Endothelial cell of umbilical vein (primary cell): ENCODE measurements around the gene PTGES3. TPM values are rescaled to one million over a fixed set of nuclear protein-coding genes. Genes with fewer than 3 reads are reported as not detected.
A peak's percentile ranks its signal among the peaks of the same experiment; 100 is the strongest.

Experiments
- BruUV-seq: library from RNA; stranded (reverse); fragments of 400-500 nt; replicated peaks from 2 replicates; lab custom pipeline; 2021; lab: Mats Ljungman, UMichigan
- CTCF ChIA-PET: fragments of 300-600, 350-600 bp; sonication (Branson Sonifier 250); formaldehyde crosslinking; loops from one replicate; lab custom pipeline; 2021; ENCODE audit warnings: antibody characterized with exemption, inconsistent platforms; lab: Charles Lee
- POLR2A ChIA-PET: fragments of 300-600, 350-600 bp; sonication (Branson Sonifier 250); formaldehyde crosslinking; loops from one replicate; lab custom pipeline; 2021; ENCODE audit warnings: antibody characterized with exemption, inconsistent platforms; lab: Charles Lee
- DNase-seq: peaks from one replicate; pipeline ENCODE4 v3.0.0-alpha.2; 2011; ENCODE audit warnings: low read depth, low spot score
- FAIRE-seq: peaks from 2 replicates; lab custom pipeline; 2011; peaks lifted over from hg19 to GRCh38; lab: Jason Lieb, UNC
- H2AFZ ChIP-seq: 2 replicates; pipeline ENCODE4 v1.6.0; 2012; ENCODE audit warnings: low read depth, low read length, control low read depth, inconsistent platforms
- H3K27ac ChIP-seq: 2 replicates; pipeline ENCODE4 v1.5.1; 2011; ENCODE audit warnings: low read depth, mild to moderate bottlenecking, control low read depth, low read length, moderate library complexity; ENCODE audit not compliant: insufficient read depth
- H3K27me3 ChIP-seq, 2 experiments: 2 replicates each; pipeline versions ENCODE4 v1.6.0 to v1.6.1; 2011; ENCODE audit warnings: low read length in 2 of 2, mixed read lengths in 1 of 2; ENCODE audit not compliant: control insufficient read depth in 2 of 2, insufficient read depth in 2 of 2
- H3K36me3 ChIP-seq, 2 experiments: 2 replicates in 1 of 2; 3 replicates in 1 of 2; pipeline ENCODE4 v1.5.1; 2011; ENCODE audit warnings: low read length in 2 of 2, mild to moderate bottlenecking in 1 of 2, moderate library complexity in 1 of 2; ENCODE audit not compliant: control insufficient read depth in 2 of 2, insufficient read depth in 2 of 2; ENCODE audit errors: extremely low read depth in 1 of 2
- H3K4me1 ChIP-seq: 3 replicates; pipeline ENCODE4 v1.5.1; 2011; ENCODE audit warnings: mild to moderate bottlenecking, low read length; ENCODE audit not compliant: control insufficient read depth, insufficient read depth; ENCODE audit errors: extremely low read depth
- H3K4me2 ChIP-seq: 2 replicates; pipeline ENCODE4 v1.6.1; 2011; ENCODE audit warnings: low read length, control low read depth, mixed read lengths; ENCODE audit not compliant: insufficient read depth
- H3K4me3 ChIP-seq, 3 experiments: fragments of 200-600 bp in 1 of 3; sonication (generic), shearing (Covaris generic) in 1 of 3; replicated peaks in 1 of 3; 2 replicates each; pipeline ENCODE4 v1.5.1; 2011 to 2016; ENCODE audit warnings: control low read depth in 3 of 3, low read length in 3 of 3, mild to moderate bottlenecking in 2 of 3, inconsistent platforms in 1 of 3, low read depth in 1 of 3, moderate library complexity in 1 of 3; ENCODE audit not compliant: insufficient read depth in 1 of 3
- H3K79me2 ChIP-seq: 2 replicates; pipeline ENCODE4 v1.6.0; 2012; ENCODE audit warnings: low read length, inconsistent platforms; ENCODE audit not compliant: control insufficient read depth, insufficient read depth
- H3K9ac ChIP-seq: replicated peaks from 2 replicates; pipeline ENCODE3; 2011; ENCODE audit warnings: low read length, control low read depth; ENCODE audit not compliant: insufficient read depth; ENCODE audit errors: extremely low read depth
- H3K9me1 ChIP-seq: replicated peaks from 3 replicates; pipeline ENCODE4 v1.6.0; 2011; ENCODE audit warnings: mild to moderate bottlenecking, low read length; ENCODE audit not compliant: control insufficient read depth, insufficient read depth; ENCODE audit errors: extremely low read depth
- H3K9me3 ChIP-seq: replicated peaks from 2 replicates; pipeline ENCODE4 v1.5.1; 2012; ENCODE audit warnings: low read length, inconsistent platforms; ENCODE audit not compliant: control insufficient read depth, insufficient read depth
- H4K20me1 ChIP-seq: replicated peaks from 2 replicates; pipeline ENCODE3; 2011; ENCODE audit warnings: mild to moderate bottlenecking, low read length; ENCODE audit not compliant: control insufficient read depth, insufficient read depth; ENCODE audit errors: extremely low read depth
- EZH2 ChIP-seq: IDR thresholded peaks from 2 replicates; pipeline ENCODE4 v1.6.1; 2012; ENCODE audit warnings: borderline replicate concordance, low read depth, mild to moderate bottlenecking, moderate library complexity, low read length, inconsistent platforms; ENCODE audit not compliant: severe bottlenecking
- GATA2 ChIP-seq: IDR thresholded peaks from 2 replicates; pipeline ENCODE4 v1.7.0; 2011; ENCODE audit warnings: low read depth, mild to moderate bottlenecking, moderate library complexity, mixed read lengths, low read length; ENCODE audit not compliant: insufficient read length, insufficient read depth
- POLR2A ChIP-seq: IDR thresholded peaks from 2 replicates; pipeline ENCODE4 v1.6.1; 2012; ENCODE audit warnings: low read depth, mild to moderate bottlenecking, control low read depth, low read length
- POLR2AphosphoS5 ChIP-seq: IDR thresholded peaks from 2 replicates; pipeline ENCODE4 v1.6.1; 2012; ENCODE audit warnings: low read depth, mild to moderate bottlenecking, control low read depth, low read length, moderate library complexity; ENCODE audit not compliant: insufficient read depth
- dilution Hi-C: fragments of 300-500 bp; cut with MboI; formaldehyde crosslinking; loops from one replicate; pipeline ENCODE4 v1.15.0; 2019; ENCODE audit warnings: low sequenced_read_pairs; ENCODE audit not compliant: extremely low pct_ligation_motif_present
- intact Hi-C: fragments of 100-400 bp; cut with micrococcal nuclease; formaldehyde crosslinking; loops from one replicate; pipeline ENCODE4 v1.10.0; 2022
- polyA plus RNA-seq, 4 experiments: library from polyadenylated mRNA; depleted of rRNA in 3 of 4; stranded (reverse) in 3 of 4; unstranded in 1 of 4; fragments of >200 nt; gene quantifications; 2 replicates each; pipeline versions ENCODE4 v1.2.1 to v1.2.3, GENCODE V29; 2011 to 2012; ENCODE audit warnings: missing spikeins in 1 of 4
- total RNA-seq: library from RNA; stranded (reverse); gene quantifications from 2 replicates; pipeline ENCODE4 v1.2.3, GENCODE V29; 2021
- TF ChIP-seq, protein P1 (sequence below), 2 donors: IDR thresholded peaks; 1 replicate in 1 of 2; 2 replicates in 1 of 2; pipeline ENCODE4 v1.5.1; 2011; ENCODE audit warnings: low read length in 2 of 2, mild to moderate bottlenecking in 2 of 2, moderate library complexity in 2 of 2, control low read depth in 1 of 2, inconsistent platforms in 1 of 2, low read depth in 1 of 2; ENCODE audit not compliant: insufficient read depth in 1 of 2; ENCODE audit errors: extremely low read depth in 1 of 2

The PTGES3 gene
- total and polyA plus RNA-seq, 2 donors (not counting 3 experiments of a cell fraction or from before 2014, with no cell fraction given), result 48.5 to 278 TPM

DNA sequence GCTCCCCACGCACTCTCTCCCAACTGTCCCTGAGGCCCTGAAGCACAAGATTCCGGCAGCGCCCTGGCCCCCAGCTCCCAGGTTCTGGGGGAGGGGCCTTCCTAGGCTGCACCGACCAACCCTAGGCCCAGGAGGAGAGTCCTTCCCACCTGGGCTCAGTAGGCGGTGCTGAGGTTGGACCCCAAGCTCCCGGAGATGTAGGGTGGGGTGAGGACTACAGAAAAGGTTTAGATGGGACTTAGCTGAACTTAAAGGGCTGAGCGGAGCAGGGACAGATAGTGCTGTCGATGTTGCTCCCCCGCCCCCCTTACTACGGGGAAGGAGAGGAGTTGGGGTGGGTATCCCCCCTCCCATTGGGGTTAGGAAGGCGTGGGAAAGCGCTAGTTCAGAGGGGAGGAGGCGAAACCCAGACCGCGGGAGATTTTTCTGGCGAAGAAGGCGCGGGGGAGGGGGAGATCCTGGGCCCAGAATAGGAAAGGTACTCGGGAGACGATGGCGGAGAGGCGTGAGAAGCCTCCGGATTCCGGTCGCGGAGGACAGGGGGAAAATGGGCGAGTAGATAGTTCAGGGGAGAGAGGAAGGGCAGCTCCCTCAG, 53.7 kb downstream of the PTGES3 start:
- H3K4me3 ChIP-seq, result peak overlapping the region; percentile 21 to 76 (median 60)
- DNase-seq, result peak; percentile 23

More for the DNA sequence above, 53.7 kb downstream of the PTGES3 start:
- intact Hi-C loops (no loop called here), dilution Hi-C loops (no loop called here)
- Histone ChIP-seq H3K4me2 (peak overlapping the region; percentile 71), H3K27ac (no peak overlapping the region), H3K36me3 (peaks cover 11 to 13% of the 10 kb centered on the region in 2 experiments), H3K9me1 (no peaks in the 10 kb centered on the region), H3K9ac (peak overlapping the region; percentile 44), H3K4me1 (peaks cover 42% of the 10 kb centered on the region), H3K9me3 (no peaks in the 10 kb centered on the region), H3K27me3 (no peaks in the 10 kb centered on the region), H2AFZ (peak overlapping the region; percentile 28), H4K20me1 (no peaks in the 10 kb centered on the region), H3K79me2 (peaks cover 22% of the 10 kb centered on the region)
- BruUV-seq, result no TSS peak
- ChIA-PET POLR2A (no interaction called here), CTCF (interaction anchor here (0.7 to 3.9 kb wide), 6 partner anchors 9 to 121 kb away, joined by 3 to 150 read pairs (median 39); partner anchors contain the start of gene RBMS2)
- FAIRE-seq, result no peak
- no peak for TF ChIP-seq POLR2AphosphoS5
- no peak for TF ChIP-seq GATA2
- no peak for TF ChIP-seq EZH2
- TF ChIP-seq, protein P1, sequence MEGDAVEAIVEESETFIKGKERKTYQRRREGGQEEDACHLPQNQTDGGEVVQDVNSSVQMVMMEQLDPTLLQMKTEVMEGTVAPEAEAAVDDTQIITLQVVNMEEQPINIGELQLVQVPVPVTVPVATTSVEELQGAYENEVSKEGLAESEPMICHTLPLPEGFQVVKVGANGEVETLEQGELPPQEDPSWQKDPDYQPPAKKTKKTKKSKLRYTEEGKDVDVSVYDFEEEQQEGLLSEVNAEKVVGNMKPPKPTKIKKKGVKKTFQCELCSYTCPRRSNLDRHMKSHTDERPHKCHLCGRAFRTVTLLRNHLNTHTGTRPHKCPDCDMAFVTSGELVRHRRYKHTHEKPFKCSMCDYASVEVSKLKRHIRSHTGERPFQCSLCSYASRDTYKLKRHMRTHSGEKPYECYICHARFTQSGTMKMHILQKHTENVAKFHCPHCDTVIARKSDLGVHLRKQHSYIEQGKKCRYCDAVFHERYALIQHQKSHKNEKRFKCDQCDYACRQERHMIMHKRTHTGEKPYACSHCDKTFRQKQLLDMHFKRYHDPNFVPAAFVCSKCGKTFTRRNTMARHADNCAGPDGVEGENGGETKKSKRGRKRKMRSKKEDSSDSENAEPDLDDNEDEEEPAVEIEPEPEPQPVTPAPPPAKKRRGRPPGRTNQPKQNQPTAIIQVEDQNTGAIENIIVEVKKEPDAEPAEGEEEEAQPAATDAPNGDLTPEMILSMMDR (IDR thresholded peaks at IDR 0.05; ENCODE audit: extremely low read depth in 1 of 2, insufficient read depth in 1 of 2, low read depth in 1 of 2, low read length in 2 of 2), result no peak
- TF ChIP-seq POLR2A, result no peak
